Sigmoid colon (tissue), 4 donors: ENCODE results near the gene TUBGCP6.

Experiments used
- CTCF ChIP-seq, 4 experiments: fragments of 450-650 bp in 3 of 4; fragments of 200-600 bp in 1 of 4; IDR thresholded peaks; one replicate each; pipeline ENCODE4 v1.5.1; 2016 to 2019; ENCODE audit warnings: antibody characterized with exemption in 4 of 4, mild to moderate bottlenecking in 3 of 4, moderate library complexity in 2 of 4
- EP300 ChIP-seq, 4 donors: sonication (generic); formaldehyde crosslinking; IDR thresholded peaks; one replicate each; pipeline ENCODE4 v1.6.1; 2017; ENCODE audit warnings: antibody characterized with exemption in 4 of 4
- POLR2A ChIP-seq, 2 donors: fragments of 450-650 bp; IDR thresholded peaks; one replicate each; pipeline ENCODE4 v1.6.1; 2016; ENCODE audit warnings: antibody characterized with exemption in 2 of 2, mild to moderate bottlenecking in 2 of 2, moderate library complexity in 2 of 2
- POLR2AphosphoS5 ChIP-seq, 4 donors: sonication (generic); formaldehyde crosslinking; IDR thresholded peaks; one replicate each; pipeline ENCODE4 v1.6.1; 2017; ENCODE audit warnings: antibody characterized with exemption in 4 of 4

GRCh38 chr22:50289151-50289941 is 44.5 kb upstream of the TUBGCP6 start:
- TF ChIP-seq CTCF (IDR thresholded peaks at IDR 0.05), result no peak
- TF ChIP-seq EP300 (IDR thresholded peaks at IDR 0.05), result no peak
- TF ChIP-seq POLR2AphosphoS5 (IDR thresholded peaks at IDR 0.05), result no peak
- TF ChIP-seq POLR2A (IDR thresholded peaks at IDR 0.05), result no peak
